ENCODE measurements around the gene BIK.

The BIK gene, protein sequence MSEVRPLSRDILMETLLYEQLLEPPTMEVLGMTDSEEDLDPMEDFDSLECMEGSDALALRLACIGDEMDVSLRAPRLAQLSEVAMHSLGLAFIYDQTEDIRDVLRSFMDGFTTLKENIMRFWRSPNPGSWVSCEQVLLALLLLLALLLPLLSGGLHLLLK

DNA sequence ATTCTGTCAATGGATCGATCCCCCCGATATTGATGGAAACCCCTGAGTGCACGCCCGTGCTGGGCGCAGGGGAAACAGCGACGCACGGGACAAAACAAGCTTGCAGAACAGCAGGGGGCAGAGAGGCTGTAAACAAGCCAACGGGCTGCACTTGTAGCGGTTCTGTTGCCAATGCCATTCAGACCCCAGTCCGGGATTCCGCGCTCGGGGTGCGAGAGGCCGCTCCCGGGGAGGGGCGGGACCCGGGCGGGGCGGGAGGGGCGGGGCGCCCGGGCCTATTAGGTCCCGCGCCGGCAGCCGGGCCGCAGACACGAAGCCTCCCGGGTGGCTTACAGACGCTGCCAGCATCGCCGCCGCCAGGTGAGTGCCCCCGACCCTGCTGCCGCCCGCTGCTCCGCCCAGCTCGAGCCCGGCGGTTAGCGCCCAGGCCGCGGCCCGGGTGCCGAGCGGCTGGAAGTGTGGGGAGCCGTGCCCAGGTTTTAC, at the start of gene BIK:
Gene BIK, plus strand, starts transcription at position 307 of the 483 bp plus-strand sequence. CDS start 13,273 bp downstream, outside the sequence.
- in situ Hi-C loops (cut with HindIII; ENCODE audit: low sequenced_read_pairs), result no loop called here

DNA sequence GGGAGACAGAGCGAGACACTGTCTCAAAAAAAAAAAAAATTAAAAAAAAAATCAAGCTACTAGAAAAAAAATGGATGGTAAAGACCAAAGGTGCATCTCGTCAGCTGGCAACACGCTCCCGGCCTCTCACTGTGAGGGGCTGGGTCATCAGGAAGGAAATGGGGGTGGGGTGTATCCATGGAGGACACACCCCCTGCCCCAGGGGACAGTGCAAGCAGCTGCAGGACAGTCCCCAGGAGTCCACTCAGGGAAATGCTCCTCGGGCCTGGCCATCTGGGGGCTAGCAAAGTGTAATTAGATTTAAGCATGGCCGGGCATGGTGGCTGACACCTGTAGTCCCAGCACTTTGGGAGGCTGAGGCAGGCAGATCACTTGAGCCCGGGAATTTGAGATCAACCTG, 44.4 kb upstream of the BIK start:
- in situ Hi-C loops (cut with HindIII; ENCODE audit: low sequenced_read_pairs), result loop anchor here (25.0 kb wide), 1 partner anchor 429 kb away; the partner anchor contains the start of genes ATP5MGL and CYB5R3

DNA sequence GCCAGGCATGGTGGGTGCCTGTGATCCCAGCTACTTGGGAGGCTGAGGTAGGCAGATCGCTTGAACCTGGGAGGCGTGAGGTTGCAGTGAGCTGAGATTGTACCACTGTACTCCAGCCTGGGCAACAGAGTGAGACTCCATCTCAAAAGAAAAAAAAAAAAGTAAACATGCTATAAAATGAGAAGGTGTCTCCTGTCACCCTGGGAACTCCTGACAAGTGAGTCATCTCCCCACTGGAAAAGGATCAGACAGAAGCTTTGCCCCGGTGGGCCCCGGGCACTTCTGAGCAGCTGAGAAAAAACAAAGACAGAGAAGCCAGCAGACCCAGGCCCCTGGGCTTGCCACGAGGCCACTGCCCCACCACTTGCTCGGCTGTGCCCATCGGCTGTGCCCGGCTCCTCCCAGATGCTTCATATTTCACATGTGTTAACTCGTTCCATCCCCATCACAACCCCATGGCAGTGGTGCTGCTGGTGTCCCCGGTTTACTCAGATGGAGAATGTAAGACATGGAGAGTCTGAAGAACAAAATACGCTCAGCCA, 43.6 kb upstream of the BIK start:
- in situ Hi-C loops (cut with HindIII; ENCODE audit: low sequenced_read_pairs), result loop anchor here (25.0 kb wide), 1 partner anchor 430 kb away; the partner anchor contains the start of genes ATP5MGL and CYB5R3

DNA sequence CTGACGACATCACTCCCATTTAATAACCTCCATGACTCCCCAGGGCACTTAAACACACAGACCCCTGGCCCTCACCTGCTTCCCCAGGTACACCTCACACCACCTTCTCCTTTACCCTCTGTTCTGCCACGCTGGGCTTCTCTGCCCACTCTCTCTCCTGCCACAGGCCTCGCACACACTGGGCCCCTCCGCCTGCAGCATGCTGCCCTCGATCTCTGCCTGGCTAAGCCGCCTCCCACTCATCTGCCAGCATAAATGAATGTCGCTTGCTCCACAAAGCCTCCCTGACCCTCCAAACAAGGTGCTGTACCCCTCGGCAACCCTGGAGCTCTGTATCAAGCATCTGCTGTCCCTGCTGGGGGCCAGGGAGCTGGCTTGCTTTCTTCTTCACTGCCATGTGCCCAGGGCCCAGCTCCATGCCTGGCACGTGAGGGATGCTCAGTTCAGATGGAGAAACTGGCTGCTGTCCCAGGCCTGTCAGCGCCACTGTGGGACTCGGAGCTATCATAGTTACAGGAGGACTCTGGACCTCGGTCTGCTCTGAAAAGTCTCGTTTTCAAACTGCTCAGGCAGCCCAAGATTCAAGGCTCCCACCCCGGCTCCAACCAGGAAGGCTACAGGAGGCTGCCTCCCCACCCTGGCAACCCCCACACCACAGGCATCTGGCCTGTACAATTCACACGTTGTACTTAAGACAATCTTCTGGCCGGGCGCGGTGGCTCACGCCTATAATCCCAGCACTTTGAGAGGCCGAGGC, 33.3 kb upstream of the BIK start:
- in situ Hi-C loops (cut with HindIII; ENCODE audit: low sequenced_read_pairs), result no loop called here

DNA sequence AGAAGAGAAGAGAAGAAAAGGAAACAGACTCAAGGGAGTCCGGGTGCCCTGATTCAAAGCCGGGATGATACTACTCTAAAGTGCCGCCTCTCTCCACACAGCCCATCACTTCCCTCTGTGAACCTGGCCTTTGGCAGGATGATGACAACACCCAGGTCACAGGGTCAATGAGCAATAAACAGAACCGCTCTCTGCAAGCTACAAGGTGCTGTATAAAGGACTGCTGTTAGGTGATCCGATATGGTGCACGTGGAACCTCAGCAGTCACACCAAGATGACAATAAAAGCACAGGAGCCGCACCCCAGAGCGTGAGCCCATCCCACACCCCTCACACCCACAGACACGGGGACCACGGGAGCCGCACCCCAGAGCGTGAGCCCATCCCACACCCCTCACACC, 32.0 kb upstream of the BIK start:
- in situ Hi-C loops (cut with HindIII; ENCODE audit: low sequenced_read_pairs), result no loop called here

DNA sequence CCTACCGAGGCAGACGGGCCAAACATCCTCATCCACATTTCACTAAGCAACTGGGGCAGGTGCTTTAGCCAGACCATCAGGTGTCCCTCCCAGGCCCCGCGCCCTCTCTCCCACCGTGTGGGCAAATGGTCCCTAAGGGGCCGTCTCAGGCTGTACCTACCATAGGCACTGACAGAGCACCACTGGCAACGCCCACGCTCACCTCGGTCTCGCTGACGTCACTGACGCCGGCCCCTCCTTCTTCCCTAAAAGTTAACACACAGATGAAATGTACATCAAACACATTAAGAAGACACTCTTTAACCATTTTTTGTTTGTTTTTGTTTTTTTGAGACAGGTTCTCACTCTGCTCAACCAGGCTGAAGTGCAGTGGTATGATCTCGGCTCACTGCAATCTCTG, 30.8 kb upstream of the BIK start:
- in situ Hi-C loops (cut with HindIII; ENCODE audit: low sequenced_read_pairs), result no loop called here

DNA sequence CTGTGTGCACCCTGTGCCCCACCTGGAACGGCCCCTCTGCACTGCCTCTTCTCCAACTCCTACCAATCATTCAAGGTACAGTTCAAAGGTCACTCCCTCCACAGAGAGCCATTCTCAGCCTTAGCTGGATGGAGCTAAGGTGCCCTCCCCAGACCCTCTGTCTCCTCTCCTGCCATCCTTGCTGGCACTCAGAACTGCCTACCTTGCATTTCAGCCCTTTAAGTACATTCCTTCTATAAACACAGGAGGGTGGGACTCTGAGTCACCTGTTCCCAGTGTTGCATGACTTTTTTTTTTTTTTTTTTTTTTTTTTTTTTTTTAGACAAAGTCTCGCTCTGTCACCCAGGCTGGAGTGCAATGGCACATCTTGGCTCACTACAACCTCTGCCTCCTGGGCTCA, 29.9 kb upstream of the BIK start:
- in situ Hi-C loops (cut with HindIII; ENCODE audit: low sequenced_read_pairs), result no loop called here

DNA sequence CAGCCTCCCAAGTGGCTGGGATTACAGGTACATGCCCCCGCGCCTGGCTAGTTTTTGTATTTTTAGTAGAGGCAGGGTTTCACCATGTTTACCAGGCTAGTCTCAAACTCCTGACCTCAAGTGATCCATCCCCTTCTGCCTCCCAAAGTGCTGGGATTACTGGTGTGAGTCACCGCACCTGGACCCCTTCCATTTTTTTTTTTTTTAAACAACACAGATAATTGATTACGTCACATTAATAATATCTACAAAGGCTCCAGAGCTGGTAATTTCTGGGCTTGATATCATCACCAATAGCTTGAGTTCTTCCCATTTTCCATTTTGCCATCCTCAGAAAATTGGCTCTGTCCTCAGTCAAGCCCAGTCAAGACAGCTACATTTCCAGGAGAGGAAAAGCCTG, 28.6 kb upstream of the BIK start:
- in situ Hi-C loops (cut with HindIII; ENCODE audit: low sequenced_read_pairs), result no loop called here

DNA sequence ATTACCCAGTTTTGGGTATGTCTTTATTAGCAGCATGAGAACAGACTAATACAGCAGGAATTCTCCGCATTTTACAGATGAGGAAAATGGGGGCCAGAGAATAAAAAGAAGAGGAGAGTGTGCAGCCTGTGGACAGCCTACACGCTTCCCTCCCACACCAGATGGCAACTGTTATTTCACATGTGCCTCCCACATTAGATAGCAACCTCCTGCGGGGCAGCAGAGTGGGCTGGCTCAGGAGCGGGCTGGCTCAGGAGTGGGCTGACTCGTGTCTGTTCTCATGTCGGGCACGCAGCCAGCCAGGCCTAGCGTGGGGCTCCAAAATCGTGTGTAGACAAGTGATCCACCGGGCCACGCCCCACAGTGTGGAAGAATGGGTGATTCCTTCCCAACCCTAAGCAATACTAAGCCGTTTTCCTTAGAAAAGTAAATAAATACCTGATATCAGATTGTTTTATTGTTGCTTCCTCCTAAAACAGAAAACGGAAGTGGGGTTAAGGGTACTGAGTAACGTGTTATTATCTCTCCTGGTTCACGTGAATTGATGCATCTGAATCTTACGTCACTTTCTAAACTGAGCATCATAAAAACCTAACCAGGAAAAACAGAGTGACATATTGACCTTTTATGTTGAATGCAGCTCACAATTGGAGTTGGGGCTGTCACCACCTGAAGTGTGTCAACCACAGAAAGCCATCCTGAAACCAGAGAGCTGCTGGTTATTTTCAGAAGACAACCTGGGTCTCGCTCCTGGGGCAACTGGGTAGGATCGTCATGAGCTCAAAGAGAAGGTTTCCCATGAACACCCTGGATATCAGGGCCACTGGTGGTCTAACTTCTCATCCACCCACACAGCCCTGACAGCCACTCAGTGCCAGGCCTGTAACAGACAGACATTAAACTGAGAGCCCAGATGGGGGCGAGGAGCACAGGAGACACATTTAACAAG, 24.6 kb upstream of the BIK start:
- in situ Hi-C loops (cut with HindIII; ENCODE audit: low sequenced_read_pairs), result no loop called here

DNA sequence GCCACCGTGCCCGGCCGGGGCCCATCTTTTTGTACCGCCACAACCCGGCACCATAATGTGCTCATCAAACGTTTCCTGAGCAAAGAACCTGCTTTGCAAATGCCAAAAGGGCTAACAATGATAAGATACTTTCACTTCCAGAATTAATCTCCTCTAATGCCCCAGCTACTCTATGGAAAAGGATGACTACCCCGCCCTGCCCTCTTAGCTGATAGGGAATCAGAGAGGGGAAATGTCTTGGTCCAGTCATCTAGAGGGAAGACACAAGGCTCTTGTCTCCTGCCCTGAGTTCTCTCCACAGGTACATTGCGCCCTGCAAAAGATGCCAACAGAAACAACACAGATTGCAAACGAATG, 21.9 kb upstream of the BIK start:
- in situ Hi-C loops (cut with HindIII; ENCODE audit: low sequenced_read_pairs), result no loop called here

DNA sequence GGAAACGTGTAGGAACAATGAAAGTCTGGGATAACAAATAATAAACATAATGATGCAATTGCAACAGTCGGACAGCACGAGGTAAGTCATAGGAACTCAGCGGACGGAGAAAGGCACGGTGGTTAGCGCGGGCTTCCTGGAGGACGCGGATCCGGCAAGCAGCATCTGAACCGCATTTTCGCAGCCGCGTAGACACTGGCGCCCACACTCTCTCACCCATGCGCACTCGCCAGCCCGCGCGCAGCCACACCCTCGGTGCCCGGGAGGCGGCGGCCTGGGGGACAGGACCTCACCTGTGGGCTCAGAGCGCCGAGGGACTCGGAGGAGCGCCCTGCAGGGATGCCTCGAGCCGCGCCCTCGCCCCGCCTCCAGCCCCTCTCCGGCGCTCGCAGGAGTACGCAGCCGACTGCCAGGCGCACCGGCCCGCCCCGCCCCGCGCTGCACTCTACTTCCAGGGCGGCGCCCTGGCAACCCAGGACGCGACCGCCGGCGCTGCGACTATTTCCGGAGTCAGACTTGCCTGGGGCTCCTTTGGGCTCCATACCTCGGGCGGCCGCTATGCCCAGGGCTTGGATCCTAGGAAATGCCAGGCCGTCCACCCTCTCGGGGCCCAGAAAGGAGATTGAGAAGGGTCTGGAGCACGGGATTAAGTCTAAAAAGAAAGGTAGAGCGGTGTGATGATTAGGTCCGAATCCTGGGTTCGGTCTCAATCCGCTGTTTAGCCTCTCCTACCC, 21.4 kb upstream of the BIK start, which contains the start of gene TTLL1:
Gene TTLL1, minus strand, starts transcription at position 408 of the 734 bp plus-strand sequence. CDS start 13,805 bp downstream, outside the sequence.
- in situ Hi-C loops (cut with HindIII; ENCODE audit: low sequenced_read_pairs), result no loop called here

DNA sequence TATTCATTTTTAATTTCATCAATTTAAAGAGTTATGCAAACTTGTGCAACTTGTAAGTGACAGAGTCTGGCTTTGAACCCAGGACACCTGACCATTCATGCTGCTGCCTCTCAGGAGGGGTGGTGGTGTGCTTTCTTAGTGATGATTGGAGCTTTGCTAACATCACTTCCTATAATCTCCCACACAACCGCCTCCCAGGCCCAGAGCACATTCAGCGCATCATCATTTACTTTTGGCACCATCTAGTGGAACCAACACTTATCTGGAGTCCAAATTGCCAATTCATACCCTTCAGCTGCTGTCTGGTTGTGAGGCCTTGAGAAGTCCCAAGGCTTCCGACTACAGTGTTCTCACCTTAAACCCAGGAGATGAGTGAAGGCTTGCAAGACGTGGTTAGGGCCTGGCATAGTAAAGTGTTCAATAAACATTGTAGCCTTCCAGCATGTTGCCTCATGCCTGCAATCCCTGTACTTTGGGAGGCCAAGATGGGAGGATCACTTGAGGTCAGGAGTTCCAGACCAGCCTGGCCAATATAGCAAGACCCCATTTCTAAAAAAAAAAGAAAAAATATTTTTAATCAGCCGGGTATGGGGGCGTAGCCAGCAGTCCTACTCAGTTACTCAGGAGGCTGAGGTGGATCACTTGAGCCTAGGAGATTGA, 20.3 kb upstream of the BIK start:
- in situ Hi-C loops (cut with HindIII; ENCODE audit: low sequenced_read_pairs), result no loop called here

DNA sequence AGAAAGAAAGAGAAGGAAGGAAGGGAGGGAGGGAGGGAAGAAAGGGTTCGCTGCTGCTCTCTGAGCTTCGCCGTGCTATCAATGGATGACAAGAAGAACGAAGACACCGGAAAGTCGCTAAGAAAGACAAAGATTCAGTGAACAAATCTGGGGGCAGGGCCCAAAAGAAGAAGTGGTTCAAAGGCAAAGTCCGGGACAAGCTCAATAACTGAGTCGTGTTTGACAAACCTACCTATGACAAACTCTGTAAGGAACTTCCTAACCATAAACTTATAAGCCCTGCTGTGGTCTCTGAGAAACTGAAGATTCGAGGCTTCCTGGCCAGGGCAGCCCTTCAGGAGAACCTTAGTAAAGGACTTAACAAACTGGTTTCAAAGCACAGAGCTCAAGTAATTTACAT, 18.5 kb upstream of the BIK start:
- in situ Hi-C loops (cut with HindIII; ENCODE audit: low sequenced_read_pairs), result no loop called here

DNA sequence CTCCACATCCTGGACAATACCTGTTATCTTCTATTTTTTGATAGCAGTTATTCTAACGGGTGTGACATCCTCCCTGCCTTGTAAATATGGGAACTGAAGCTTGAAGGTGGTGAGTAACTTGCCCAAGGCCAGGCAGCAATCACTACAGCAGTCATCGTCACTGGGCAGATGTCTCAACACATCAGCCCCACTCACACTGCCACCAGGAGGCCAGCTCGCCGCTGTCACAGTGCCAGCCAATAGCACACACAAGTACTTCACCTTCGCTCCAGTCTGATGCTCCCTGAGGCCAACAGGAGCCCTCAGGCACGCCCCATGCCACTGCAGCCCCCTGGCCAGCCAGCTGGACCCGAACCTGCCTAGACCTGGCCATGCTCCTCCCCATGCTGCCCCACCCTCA, 16.5 kb upstream of the BIK start:
- in situ Hi-C loops (cut with HindIII; ENCODE audit: low sequenced_read_pairs), result no loop called here

DNA sequence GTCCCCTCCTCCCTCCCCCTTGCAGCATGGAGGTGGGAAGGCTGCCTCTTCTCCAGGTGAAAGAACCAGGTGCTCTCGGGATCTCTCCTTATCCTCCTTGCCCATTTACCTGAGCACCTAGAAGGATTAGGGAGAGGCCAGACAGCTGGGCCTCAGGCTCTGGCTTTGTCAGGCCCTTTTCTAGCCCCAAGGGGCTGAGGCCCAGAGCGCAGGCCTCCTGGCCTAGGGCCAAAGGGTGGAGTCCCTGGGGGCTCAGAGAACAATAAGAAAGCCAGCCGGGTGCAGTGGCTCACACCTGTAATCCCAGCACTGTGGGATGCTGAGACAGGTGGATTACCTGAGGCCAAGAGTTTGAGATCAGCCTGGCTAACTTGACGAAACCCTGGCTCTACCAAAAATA, 16.0 kb upstream of the BIK start:
- in situ Hi-C loops (cut with HindIII; ENCODE audit: low sequenced_read_pairs), result no loop called here

DNA sequence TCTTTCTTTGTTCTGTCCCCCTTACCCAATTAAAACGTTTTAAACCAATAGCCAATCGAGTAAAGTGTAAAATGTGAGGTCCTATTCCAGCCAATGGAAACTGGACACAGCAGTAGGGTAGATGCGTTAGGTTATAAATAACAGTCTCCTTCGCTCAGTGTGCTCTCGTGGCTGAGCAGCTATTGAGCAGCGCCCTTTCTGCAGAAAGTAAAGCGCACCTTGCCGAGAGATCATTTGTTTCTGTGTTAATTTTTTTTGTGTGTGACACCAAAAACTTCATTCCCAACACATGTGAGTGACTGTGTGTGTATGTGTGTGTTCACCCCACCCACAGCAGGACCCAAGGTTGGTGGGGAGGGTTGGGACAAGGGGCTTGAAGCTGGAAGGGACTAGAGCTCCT, 14.1 kb upstream of the BIK start:
- in situ Hi-C loops (cut with HindIII; ENCODE audit: low sequenced_read_pairs), result no loop called here

DNA sequence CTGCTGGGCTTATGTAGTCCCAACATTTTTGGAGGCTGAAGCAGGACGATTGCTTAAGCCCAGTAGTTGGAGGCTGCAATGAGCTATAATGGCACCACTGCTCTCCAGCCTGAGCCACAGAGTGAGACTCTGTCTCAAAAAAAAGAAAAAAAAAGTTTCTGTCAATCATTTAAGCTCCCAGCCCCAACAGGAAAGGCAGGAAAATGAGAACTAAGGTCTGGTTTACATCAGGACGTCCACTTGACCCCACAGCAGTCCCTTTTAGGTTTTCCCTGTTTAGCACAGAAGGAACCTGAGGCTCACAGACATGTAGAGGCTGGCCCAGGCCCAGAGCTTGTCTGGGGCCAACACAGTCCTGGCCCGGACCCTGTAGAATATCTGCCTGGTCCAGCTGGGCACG, 12.2 kb upstream of the BIK start:
- in situ Hi-C loops (cut with HindIII; ENCODE audit: low sequenced_read_pairs), result no loop called here

DNA sequence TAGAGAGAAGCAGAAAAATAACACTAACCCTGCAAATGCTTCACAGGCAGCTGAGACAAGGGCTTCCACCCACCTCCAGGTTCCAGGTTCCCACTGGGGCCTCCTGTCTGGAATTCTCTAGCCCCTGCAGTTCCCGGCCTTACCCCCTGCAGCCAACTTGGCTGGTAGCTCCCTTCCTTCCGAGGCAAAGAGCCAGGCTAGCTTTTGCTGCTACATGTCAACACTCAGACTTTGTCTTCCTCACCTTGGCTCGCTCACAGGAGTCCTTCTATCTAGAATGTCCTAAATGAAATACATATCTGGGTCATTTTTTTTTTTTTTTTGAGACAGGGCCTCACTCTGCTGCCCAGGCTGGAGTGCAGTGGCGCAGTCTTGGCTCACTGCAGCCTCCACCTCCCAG, 11.5 kb upstream of the BIK start:
- in situ Hi-C loops (cut with HindIII; ENCODE audit: low sequenced_read_pairs), result no loop called here

DNA sequence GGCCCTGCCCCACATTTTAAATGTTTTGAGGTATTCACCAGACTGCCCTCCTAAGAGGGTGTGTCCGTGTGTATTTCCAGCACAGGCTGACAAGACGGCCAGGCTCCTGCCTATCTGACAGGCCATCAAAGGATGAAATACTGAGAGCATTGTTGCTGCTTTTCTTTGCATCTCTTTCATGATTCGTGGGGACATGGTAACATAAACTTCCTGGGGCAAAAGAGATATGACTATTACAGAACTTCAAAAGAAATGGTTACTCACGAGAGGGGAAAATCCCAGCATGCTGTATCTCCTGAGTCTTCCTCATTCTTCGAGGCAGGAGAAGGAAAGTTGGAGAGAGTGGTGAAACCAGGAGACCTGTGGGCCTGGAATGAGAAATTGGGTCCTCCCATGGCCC, 10.3 kb upstream of the BIK start:
- in situ Hi-C loops (cut with HindIII; ENCODE audit: low sequenced_read_pairs), result no loop called here

DNA sequence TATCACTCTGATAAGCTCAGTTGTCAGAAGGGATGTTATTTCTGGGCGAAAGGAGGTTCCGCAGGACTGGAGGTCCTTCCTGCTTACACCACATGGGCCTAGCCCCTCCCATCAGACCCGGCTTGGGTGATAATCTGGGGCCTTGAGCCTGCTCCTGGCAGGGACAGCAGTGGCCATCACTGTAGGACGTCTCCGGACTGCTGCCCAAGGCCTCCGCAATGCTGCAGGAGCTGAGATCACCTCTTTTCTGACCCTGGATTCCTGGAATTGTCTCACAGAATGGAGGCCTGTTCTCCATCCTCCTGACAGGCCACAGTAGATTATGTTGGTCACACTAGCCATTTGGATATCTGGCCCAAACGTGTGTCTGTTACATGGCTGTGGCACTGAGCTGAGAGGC, 9.2 kb upstream of the BIK start:
- in situ Hi-C loops (cut with HindIII; ENCODE audit: low sequenced_read_pairs), result no loop called here
